Fibroblast of skin of right quadriceps (primary cell): ENCODE results near the gene PLCB1.
"Not testable (repeated sequence)": the region's sequence is repeated elsewhere in the genome, so short reads cannot be mapped to it uniquely, and the experiment has no call there.

Source experiments
- DNase-seq: peaks from one replicate; pipeline ENCODE4 v3.0.0-alpha.2; 2013

The PLCB1 gene

GRCh38 chr20:8571611-8572010 lies 439.5 kb downstream of the PLCB1 start:
- DNase-seq: no peak

- no peak for DNase-seq
These were observed 441.6 kb downstream of the PLCB1 start for GRCh38 chr20:8573686-8574085.

GRCh38 chr20:8575114-8575513 lies 443.0 kb downstream of the PLCB1 start:
- DNase-seq: no peak

GRCh38 chr20:8578161-8578865 lies 446.2 kb downstream of the PLCB1 start:
- peak; percentile 14 for DNase-seq

GRCh38 chr20:8579035-8579434 lies 447.0 kb downstream of the PLCB1 start:
- no peak for DNase-seq

DNA sequence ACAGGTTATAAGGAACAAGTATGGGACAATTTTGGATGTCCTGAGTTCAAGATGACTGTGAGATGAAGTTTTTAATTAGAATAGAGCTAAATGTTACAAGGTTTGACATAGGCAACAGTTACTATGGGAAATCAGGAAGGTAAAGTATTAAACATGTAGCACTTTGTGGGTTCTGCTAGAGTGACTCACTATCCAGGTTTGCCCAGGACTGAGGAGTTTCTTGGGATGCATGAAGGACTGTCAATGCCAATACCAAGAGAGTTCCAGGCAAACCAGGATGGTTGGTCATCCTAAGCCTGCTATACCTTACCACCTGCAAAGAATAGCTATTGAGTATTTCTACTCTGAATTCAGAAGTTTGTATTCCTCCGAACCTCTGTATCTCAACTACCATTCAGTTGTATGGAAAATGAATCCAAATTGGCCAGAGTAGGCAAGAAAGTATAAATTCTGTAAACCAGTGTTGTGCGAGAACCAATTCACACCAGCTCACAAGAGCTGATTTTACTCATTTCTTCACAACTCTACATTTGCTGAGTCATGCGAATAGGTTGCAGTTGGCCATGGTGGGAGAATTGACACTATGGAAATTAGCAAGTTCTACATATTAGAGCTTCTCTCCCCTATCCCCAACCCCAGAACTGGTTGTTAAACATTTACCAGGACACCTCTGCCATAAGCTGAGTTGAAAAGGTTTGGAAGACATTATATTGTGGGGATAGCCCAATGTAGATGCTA lies 449.5 kb downstream of the PLCB1 start:
- no peak for DNase-seq

GRCh38 chr20:8583012-8583565 lies 451.0 kb downstream of the PLCB1 start:
- no peak for DNase-seq

GRCh38 chr20:8583566-8584043 lies 451.5 kb downstream of the PLCB1 start:
- DNase-seq: peak; percentile 73

DNA sequence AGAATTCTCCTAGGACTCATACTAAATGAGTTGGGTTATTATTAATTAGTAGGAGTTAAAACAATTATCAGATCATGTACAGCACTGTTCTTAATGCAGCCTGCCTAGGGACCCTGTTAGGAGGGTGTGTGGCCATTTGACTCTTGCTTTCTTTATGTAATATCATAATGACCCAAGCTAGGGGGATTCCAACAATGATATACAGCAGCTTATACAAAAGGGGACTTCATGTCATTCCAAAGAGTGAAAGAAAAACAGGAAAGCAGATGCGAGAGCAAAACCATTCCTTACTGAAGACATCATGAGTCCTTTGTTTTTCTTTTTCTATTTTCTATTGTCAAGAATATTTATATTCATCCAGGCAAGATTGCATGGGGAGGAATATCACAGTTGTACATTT lies 455.2 kb downstream of the PLCB1 start:
- DNase-seq: no peak

DNA sequence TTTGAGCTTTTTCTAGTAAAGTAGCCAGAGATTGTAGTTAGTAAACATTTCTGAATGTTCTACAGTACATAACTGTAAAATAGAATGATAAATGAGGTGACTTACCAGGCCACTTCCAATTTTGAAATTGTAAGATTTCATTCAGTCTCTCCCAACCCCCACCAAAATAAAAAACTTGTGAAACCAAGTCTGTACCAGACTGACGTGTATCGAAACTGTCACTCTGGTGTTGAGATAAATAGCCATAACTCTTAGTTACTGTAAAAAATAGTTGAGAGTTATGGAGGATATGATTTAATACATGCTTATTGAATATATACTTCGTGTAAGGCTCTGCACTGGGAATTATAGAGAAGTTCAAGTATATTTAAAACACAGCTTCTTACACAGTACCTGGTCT lies 455.7 kb downstream of the PLCB1 start:
- DNase-seq: no peak

GRCh38 chr20:8589956-8590355 lies 457.9 kb downstream of the PLCB1 start:
- peak; percentile 31 for DNase-seq

DNA sequence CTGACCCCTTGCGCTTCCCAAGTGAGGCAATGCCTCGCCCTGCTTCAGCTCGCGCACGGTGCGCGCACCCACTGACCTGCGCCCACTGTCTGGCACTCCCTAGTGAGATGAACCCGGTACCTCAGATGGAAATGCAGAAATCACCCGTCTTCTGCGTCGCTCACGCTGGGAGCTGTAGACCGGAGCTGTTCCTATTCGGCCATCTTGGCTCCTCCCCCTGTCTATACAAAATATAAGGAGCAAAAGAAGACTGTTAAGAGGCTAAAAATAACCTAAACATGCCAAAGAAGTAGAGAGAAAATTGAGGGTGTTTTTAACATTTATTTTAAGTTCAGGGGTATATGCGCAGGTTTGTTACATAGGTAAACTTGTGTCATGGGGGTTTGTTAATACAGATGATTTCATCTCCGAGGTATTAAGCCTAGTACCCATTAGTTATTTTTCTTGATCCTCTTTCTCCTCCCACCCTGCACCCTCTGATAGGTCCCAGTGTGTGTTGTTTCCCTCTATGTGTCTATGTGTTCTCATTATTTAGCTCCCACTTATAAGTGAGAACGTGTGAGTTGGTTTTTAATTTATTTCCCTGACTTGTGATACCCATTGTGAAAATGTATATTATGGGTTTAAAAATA lies 469.0 kb downstream of the PLCB1 start:
- DNase-seq: not testable (repeated sequence)

- DNase-seq: no peak
These were observed 469.5 kb downstream of the PLCB1 start for GRCh38 chr20:8601542-8601912.

GRCh38 chr20:8602389-8603116 lies 470.5 kb downstream of the PLCB1 start:
- no peak for DNase-seq

DNA sequence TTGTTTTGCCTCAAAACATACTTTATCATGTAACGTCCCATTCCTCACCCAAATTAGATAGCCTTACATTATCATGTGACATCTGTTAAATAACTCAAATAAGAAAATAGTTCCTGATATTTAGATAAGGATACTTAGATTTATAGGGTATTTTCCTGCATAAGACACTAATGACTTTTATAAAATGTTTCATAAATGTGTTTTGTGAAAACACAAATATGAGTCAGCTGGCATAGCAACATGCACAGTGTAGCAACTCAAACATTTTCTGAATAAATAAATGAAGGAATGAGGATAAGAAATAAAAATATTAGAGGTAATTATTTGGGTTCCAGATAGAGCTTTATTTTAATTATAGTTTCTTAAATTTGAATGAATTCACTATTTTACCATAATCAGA lies 476.4 kb downstream of the PLCB1 start:
- no peak for DNase-seq

- peak; percentile 53 for DNase-seq
These were observed 484.7 kb downstream of the PLCB1 start for GRCh38 chr20:8616792-8617191.

DNA sequence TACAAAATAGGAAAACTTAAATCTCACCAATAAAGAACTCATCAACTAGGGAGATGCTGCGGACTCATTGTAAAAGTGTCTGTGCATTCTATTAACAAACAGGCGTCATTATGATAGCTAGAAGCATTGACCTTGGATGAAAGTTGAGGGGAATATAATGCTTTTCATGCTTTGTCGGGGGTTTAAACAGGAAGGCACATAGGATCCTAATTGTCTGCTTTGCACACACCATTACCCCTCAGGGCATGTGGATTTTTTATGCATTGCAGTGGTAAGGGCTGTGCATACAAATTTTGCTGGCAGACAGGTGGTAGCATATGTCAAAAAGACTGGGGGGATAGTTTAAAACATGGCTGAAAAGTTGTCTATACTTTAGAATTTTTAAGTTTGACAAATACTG lies 488.9 kb downstream of the PLCB1 start:
- no peak for DNase-seq

DNA sequence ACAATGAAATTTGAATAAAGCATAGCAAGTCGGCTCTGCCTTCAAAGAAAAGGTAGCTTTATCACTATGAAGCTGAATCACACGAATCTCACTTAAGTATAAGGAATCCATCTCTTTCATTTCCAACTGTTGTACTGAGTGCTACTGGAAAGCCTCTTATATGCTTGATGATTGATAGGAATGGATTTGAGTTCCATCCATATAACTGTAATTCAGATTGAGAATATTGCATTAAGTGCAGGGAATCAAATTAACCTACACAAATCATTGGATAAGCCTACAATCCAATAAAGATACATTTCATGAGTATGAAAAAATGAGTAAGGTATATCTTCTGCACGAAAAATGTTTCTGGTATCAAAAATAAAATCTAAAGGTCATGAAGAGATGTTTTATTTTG lies 492.0 kb downstream of the PLCB1 start:
- DNase-seq: no peak

DNA sequence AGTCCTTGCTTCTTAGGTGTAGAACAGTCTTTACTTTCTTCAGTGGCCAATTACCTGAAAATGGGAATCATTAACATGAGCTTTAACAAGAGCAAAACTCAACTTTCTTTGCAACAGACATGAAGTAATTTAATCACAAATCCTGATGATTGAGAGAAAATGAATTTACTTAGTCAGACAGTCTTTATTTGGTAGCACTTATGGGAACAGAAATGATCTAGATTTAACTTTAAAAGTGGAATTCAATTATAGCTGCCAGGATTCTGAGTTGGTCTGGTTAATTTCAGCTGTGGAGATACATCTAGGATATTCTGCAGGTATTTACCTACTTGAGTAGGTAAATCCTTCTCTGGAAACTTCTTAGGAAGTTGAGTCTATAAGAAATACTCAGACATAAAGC lies 492.6 kb downstream of the PLCB1 start:
- no peak for DNase-seq

DNA sequence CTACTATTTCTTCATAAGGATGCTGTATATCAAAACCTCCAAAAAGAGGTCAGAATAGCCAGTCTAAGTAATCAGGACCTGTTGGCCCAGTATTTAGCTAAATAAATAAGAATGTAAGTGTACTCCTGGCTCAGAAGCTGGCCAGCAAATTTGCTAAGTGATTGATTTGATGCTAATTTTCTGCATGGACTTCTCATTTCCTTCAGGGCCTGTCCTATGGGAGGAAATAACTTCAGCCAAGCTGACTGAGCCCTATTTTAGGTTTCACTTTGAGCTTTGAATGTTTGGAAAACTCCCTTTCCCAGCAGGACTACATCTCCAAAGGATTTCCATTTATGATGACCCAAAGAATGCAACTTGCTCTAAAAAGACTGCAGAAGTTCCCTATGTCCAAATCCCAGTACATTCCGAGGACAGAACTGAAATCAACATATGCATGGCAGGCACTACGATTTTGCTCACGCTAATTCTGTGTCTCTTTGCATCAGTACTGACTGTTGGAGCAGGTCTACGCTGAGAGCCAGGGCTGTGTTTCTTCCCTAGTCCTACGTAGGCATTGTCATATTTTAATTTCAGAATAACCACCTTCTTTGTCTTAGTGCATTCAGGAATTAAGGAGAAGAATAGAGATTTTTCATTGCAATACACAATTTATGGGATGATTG lies 495.4 kb downstream of the PLCB1 start:
- DNase-seq: no peak

GRCh38 chr20:8631271-8631670 lies 499.2 kb downstream of the PLCB1 start:
- DNase-seq: no peak

DNA sequence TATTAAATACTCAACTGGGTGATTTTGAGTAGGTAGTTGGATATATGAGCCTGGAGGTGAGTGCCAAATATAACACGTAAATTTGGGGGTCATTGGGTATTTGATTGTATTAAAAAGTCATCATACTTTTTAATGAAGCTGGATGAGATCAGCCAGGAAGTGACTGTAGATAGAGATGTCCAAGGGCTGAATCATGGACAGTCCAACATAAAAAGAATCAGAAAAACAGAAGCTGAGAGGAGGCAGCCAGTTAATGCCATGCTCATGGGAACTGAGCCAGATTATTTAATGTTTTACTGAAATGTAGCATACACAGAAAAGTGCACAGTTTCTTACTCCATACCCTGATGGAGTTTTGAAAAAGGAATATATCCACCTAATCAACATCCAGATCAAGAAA lies 501.3 kb downstream of the PLCB1 start:
- DNase-seq: peak; percentile 53
